OCI-LY7 (cell line): ENCODE measurements around the gene TMEM81. TPM values are rescaled to one million over a fixed set of nuclear protein-coding genes. Genes with fewer than 3 reads are reported as not detected.

Experiments used
- BruUV-seq: library from RNA; stranded (reverse); fragments of 400-500 nt; replicated peaks from 2 replicates; lab custom pipeline; 2021; lab: Mats Ljungman, UMichigan
- CTCF ChIA-PET: fragments of 300-600 bp; sonication (Branson Sonifier 250); formaldehyde crosslinking; loops from one replicate; lab custom pipeline; 2022; ENCODE audit warnings: antibody characterized with exemption; ENCODE audit not compliant: unreplicated experiment; lab: Charles Lee
- POLR2A ChIA-PET: fragments of 300-600 bp; sonication (Branson Sonifier 250); formaldehyde crosslinking; loops from one replicate; lab custom pipeline; 2022; ENCODE audit warnings: antibody characterized with exemption; lab: Charles Lee
- DNase-seq: peaks from one replicate; pipeline ENCODE4 v3.0.0-alpha.2; 2015; ENCODE audit warnings: low spot score
- H2AFZ ChIP-seq: fragments of 200-600 bp; sonication (generic), shearing (Covaris generic); 2 replicates; pipeline ENCODE4 v1.6.1; 2014; ENCODE audit warnings: mild to moderate bottlenecking, antibody characterized with exemption, low read length, moderate library complexity
- H3K27ac ChIP-seq: fragments of 200-600 bp; sonication (generic); 2 replicates; pipeline ENCODE4 v1.5.1; 2014; ENCODE audit warnings: mixed run types, low read depth, mild to moderate bottlenecking, moderate library complexity, low read length, inconsistent platforms; ENCODE audit not compliant: poor library complexity, severe bottlenecking
- H3K36me3 ChIP-seq: fragments of 200-600 bp; sonication (generic); 2 replicates; pipeline ENCODE4 v1.6.1; 2014; ENCODE audit warnings: mild to moderate bottlenecking, antibody characterized with exemption, low read length, moderate library complexity, mixed read lengths; ENCODE audit not compliant: insufficient read depth
- H3K4me1 ChIP-seq: fragments of 200-600 bp; sonication (generic); 2 replicates; pipeline ENCODE4 v1.5.1; 2014; ENCODE audit warnings: mild to moderate bottlenecking, low read length; ENCODE audit not compliant: insufficient read depth, poor library complexity, severe bottlenecking
- H3K4me2 ChIP-seq: fragments of 200-600 bp; sonication (generic); 2 replicates; pipeline ENCODE4 v1.6.1; 2014; ENCODE audit warnings: mild to moderate bottlenecking, low read length
- H3K4me3 ChIP-seq: fragments of 200-600 bp; sonication (generic); 2 replicates; pipeline ENCODE4 v1.5.1; 2014; ENCODE audit warnings: mild to moderate bottlenecking, low read depth, low read length; ENCODE audit not compliant: poor library complexity, severe bottlenecking
- H3K79me2 ChIP-seq: fragments of 200-600 bp; sonication (generic); 2 replicates; pipeline ENCODE4 v1.6.1; 2016; ENCODE audit warnings: low read depth, mild to moderate bottlenecking, low read length, moderate library complexity, mixed read lengths; ENCODE audit not compliant: insufficient read depth
- H3K9me2 ChIP-seq: fragments of 200-600 bp; sonication (generic); 2 replicates; pipeline ENCODE4 v1.6.1; 2016; ENCODE audit warnings: mild to moderate bottlenecking, low read length, mixed read lengths; ENCODE audit not compliant: insufficient read depth
- H3K9me3 ChIP-seq: fragments of 200-600 bp; sonication (generic); 2 replicates; pipeline ENCODE4 v1.6.1; 2014; ENCODE audit warnings: mild to moderate bottlenecking, mixed run types, low read length, mixed read lengths
- H4K20me1 ChIP-seq: fragments of 200-600 bp; sonication (generic); 2 replicates; pipeline ENCODE4 v1.6.1; 2014; ENCODE audit warnings: mild to moderate bottlenecking, antibody characterized with exemption, low read length, moderate library complexity, mixed read lengths; ENCODE audit not compliant: insufficient read depth
- CTCF ChIP-seq: fragments of 200-600 bp; sonication (generic); conservative IDR thresholded peaks from 2 replicates; pipeline ENCODE4 v1.5.1; 2014; ENCODE audit warnings: mild to moderate bottlenecking, antibody characterized with exemption, low read length, moderate library complexity, mixed read lengths
- EZH2phosphoT487 ChIP-seq: fragments of 200-600 bp; sonication (generic); IDR thresholded peaks from 2 replicates; pipeline ENCODE4 v1.6.1; 2018; ENCODE audit warnings: low read depth, borderline replicate concordance, mild to moderate bottlenecking, mixed run types, antibody characterized with exemption, low read length, moderate library complexity, mixed read lengths
- intact Hi-C: fragments of 100-400 bp; cut with micrococcal nuclease; formaldehyde crosslinking; loops from one replicate; pipeline ENCODE4 v1.10.0; 2022; ENCODE audit not compliant: unreplicated experiment
- total RNA-seq, 2 experiments: library from RNA; depleted of rRNA in 1 of 2; stranded (reverse); fragments of >200 nt in 1 of 2; shearing (Covaris generic) in 1 of 2; gene quantifications; 2 replicates each; pipeline ENCODE4 v1.2.3, GENCODE V29; 2014 to 2022

Gene TMEM81
- total RNA-seq, 2 experiments from 2014 or later: 3.2 to 3.4 TPM

GRCh38 chr1:205091043-205091740, 6.9 kb upstream of the TMEM81 start:
- no peaks in the 10 kb centered on the region for H3K4me1 ChIP-seq
- peaks cover 89% of the 10 kb centered on the region for H3K36me3 ChIP-seq
- H3K4me2 ChIP-seq: no peak overlapping the region
- BruUV-seq: no TSS peak
- DNase-seq: no peak
- intact Hi-C loops: no loop called here
- H3K79me2 ChIP-seq: no peaks in the 10 kb centered on the region
- H3K4me3 ChIP-seq: no peak overlapping the region
- H3K9me2 ChIP-seq: no peaks in the 10 kb centered on the region
- no peaks in the 10 kb centered on the region for H4K20me1 ChIP-seq
- POLR2A ChIA-PET: interaction anchor here (1.5 to 1.8 kb wide), 2 partner anchors 11 to 14 kb away, joined by 3 to 7 read pairs; no protein-coding TSS in a partner anchor
- H3K9me3 ChIP-seq: no peaks in the 10 kb centered on the region
- H3K27ac ChIP-seq: no peak overlapping the region
- TF ChIP-seq EZH2phosphoT487 (no peak), CTCF (no peak)
- H2AFZ ChIP-seq: no peak overlapping the region
- CTCF ChIA-PET: no interaction called here

GRCh38 chr1:205088341-205088740, 4.1 kb upstream of the TMEM81 start:
- H3K9me3 ChIP-seq: no peaks in the 10 kb centered on the region
- H3K79me2 ChIP-seq: no peaks in the 10 kb centered on the region
- no peaks in the 10 kb centered on the region for H3K9me2 ChIP-seq
- no peaks in the 10 kb centered on the region for H4K20me1 ChIP-seq
- no TSS peak for BruUV-seq
- no peak for DNase-seq
- no peaks in the 10 kb centered on the region for H3K4me1 ChIP-seq
- ChIA-PET CTCF (no interaction called here), POLR2A (interaction anchor here (0.7 to 1.6 kb wide), 2 partner anchors 11 to 59 kb away, joined by 3 to 4 read pairs; no protein-coding TSS in a partner anchor)
- H3K27ac ChIP-seq: no peak overlapping the region
- intact Hi-C loops: no loop called here
- no peak overlapping the region for H3K4me2 ChIP-seq
- H2AFZ ChIP-seq: no peak overlapping the region
- no peak overlapping the region for H3K4me3 ChIP-seq
- H3K36me3 ChIP-seq: peaks cover 82% of the 10 kb centered on the region
- TF ChIP-seq CTCF (no peak), EZH2phosphoT487 (no peak)

- Histone ChIP-seq H3K4me2 (no peak overlapping the region), H4K20me1 (no peaks in the 10 kb centered on the region), H3K36me3 (peaks cover 30% of the 10 kb centered on the region; the same call in 1 of the 2 replicates), H2AFZ (no peak overlapping the region), H3K4me3 (no peak overlapping the region), H3K27ac (no peak overlapping the region), H3K79me2 (no peaks in the 10 kb centered on the region), H3K4me1 (no peaks in the 10 kb centered on the region), H3K9me3 (no peaks in the 10 kb centered on the region), H3K9me2 (no peaks in the 10 kb centered on the region)
- CTCF ChIA-PET: no interaction called here
- TF ChIP-seq EZH2phosphoT487 (no peak), CTCF (no peak)
- POLR2A ChIA-PET: no interaction called here
- no peak for DNase-seq
- intact Hi-C loops: no loop called here
- no TSS peak for BruUV-seq
Observed at GRCh38 chr1:205082431-205082830, 1.8 kb downstream of the TMEM81 start.
